ENCODE measurements around the gene ZNF594. TPM values are rescaled to one million over a fixed set of nuclear protein-coding genes. Genes with fewer than 3 reads are reported as not detected.
"Not testable (repeated sequence)": the region's sequence is repeated elsewhere in the genome, so short reads cannot be mapped to it uniquely, and the experiment has no call there.

ZNF594 gene
- total and polyA plus RNA-seq, 9 donors: 6.4 to 35.6 (median 20.1) TPM

DNA sequence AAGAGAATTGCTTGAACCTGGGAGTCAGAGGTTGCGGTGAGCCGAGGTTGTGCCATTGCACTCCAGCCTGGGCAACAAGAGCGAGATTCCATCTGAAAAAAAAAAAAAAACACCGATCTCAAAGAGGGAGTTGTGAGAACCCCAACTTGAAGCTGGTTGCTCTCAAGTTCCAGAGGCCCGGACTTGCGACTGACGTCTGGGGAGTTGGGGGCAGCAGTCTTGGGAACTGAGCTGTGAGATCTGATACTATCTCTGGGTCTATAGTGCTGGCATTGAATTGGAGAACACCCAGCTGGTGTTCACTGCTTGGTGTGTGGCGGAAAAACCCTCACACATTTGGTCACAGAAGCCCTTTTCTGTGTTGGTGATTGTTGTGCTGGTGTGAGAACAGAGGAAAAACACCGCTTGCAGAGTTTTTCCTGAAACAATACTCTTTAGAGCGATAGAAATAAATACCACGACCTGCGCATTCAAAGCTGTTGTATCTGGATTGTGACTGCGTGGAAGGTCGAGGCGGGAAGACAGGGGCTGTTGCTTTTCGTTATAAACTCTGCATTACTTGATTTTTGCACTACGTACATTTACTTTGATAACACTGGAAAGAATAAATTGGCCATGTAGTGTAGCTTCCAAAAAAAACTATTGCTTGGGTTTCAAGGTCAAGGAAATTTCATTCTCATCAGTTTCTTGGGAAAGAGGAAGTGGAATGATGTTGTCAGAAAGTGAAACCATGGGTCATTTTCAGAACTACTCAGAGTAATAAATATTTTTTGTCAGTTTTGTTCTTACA, 34.2 kb upstream of the ZNF594 start:
- intact Hi-C loops (cut with DNase I): no loop called here
- Histone ChIP-seq H3K27ac (peak overlapping the region in 1 of 2 donors; percentile 61), H3K4me3 (no peak overlapping the region)

DNA sequence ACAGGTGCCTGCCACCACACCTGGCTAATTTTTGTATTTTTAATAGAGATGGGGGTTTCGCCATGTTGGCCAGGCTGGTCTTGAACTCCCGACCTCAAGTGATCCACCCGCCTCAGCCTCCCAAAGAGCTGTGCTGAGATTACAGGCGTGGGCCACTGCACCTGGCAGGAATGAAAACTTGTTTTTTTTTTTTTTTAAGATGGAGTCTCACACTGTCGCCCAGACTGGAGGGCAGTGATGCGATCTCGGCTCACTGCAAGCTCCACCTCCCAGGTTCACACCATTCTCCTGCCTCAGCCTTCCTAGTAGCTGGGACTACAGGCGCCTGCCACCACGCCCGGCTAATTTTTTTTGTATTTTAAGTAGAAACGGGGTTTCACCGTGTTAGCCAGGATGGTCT, 30.2 kb upstream of the ZNF594 start:
- 92 to 94% (median 93%) methylated on average over 12 of the region's 12 CpGs for WGBS, 3 donors
- H3K36me3 ChIP-seq; intact Hi-C loops (cut with DNase I): not testable (repeated sequence)

More for the DNA sequence above, 34.2 kb upstream of the ZNF594 start:
- TF ChIP-seq, protein P1, sequence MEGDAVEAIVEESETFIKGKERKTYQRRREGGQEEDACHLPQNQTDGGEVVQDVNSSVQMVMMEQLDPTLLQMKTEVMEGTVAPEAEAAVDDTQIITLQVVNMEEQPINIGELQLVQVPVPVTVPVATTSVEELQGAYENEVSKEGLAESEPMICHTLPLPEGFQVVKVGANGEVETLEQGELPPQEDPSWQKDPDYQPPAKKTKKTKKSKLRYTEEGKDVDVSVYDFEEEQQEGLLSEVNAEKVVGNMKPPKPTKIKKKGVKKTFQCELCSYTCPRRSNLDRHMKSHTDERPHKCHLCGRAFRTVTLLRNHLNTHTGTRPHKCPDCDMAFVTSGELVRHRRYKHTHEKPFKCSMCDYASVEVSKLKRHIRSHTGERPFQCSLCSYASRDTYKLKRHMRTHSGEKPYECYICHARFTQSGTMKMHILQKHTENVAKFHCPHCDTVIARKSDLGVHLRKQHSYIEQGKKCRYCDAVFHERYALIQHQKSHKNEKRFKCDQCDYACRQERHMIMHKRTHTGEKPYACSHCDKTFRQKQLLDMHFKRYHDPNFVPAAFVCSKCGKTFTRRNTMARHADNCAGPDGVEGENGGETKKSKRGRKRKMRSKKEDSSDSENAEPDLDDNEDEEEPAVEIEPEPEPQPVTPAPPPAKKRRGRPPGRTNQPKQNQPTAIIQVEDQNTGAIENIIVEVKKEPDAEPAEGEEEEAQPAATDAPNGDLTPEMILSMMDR (IDR thresholded peaks at IDR 0.05): no peak
- Histone ChIP-seq H3K36me3 (no peaks in the 10 kb centered on the region), H3K27me3 (no peaks in the 10 kb centered on the region), H3K4me1 (ENCODE audit: insufficient read depth) (peaks cover 4% of the 10 kb centered on the region), H3K9me3 (no peaks in the 10 kb centered on the region)
- no peak for DNase-seq
- WGBS, 3 donors: 27 to 53% (median 33%) methylated on average over 17 of the region's 17 CpGs

DNA sequence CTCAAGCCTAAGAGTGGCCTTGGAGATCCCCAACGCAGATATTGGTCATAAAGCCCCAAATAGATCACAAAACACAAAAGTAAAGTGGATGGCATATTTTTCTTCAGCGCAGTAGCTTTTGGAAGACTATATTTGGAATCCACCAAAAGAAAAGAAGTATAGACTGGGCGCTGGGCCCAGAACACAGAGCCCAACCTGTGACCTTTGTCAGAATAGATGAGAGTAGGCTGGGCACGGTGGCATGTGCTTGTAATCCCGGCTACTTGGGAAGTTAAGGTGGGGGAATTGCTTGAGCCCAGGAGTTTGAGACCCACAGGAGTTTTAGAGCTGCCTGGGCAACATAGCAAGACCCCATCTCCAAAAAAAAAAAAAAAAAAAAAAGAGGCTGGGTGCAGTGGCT, 28.4 kb upstream of the ZNF594 start:
- 70 to 83% (median 75%) methylated on average over 5 of the region's 5 CpGs for WGBS, 3 donors
- Histone ChIP-seq H3K27me3 (no peaks in the 10 kb centered on the region), H3K4me3 (no peak overlapping the region), H3K9me3 (no peaks in the 10 kb centered on the region), H3K4me1 (ENCODE audit: insufficient read depth) (no peaks in the 10 kb centered on the region), H3K36me3 (no peaks in the 10 kb centered on the region), H3K27ac (no peak overlapping the region)
- no peak for DNase-seq
- intact Hi-C loops (cut with DNase I): no loop called here
- TF ChIP-seq, protein P1 (IDR thresholded peaks at IDR 0.05): no peak
- TF ChIP-seq POLR2A (IDR thresholded peaks at IDR 0.05) (no peak), EP300 (IDR thresholded peaks at IDR 0.05) (no peak)

More for the DNA sequence above, 30.2 kb upstream of the ZNF594 start:
- not testable (repeated sequence) for DNase-seq; H3K27me3 ChIP-seq; H3K27ac ChIP-seq; H3K9me3 ChIP-seq; H3K4me1 ChIP-seq (ENCODE audit: insufficient read depth); H3K4me3 ChIP-seq

GRCh38 chr17:5219536-5219935, 27.9 kb upstream of the ZNF594 start:
- H3K36me3 ChIP-seq: no peaks in the 10 kb centered on the region

DNA sequence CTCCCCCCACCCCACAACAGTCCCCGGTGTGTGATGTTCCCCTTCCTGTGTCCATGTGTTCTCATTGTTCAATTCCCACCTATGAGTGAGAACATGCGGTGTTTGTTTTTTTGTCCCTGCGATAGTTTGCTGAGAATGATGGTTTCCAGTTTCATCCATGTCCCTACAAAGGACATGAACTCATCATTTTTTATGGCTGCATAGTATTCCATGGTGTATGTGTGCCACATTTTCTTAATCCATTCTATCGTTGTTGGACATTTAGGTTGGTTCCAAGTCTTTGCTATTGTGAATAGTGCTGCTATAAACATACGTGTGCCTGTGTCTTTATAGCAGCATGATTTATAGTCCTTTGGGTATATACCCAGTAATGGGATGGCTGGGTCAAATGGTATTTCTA, 25.9 kb upstream of the ZNF594 start:
- H3K27ac ChIP-seq; H3K36me3 ChIP-seq; H3K4me3 ChIP-seq; H3K9me3 ChIP-seq; H3K27me3 ChIP-seq; H3K4me1 ChIP-seq (ENCODE audit: insufficient read depth); DNase-seq; intact Hi-C loops (cut with DNase I): not testable (repeated sequence)
- 95 to 97% (median 96%) methylated on average over 2 to 5 of the region's 5 CpGs for WGBS, 3 donors

More at GRCh38 chr17:5219536-5219935, 27.9 kb upstream of the ZNF594 start:
- DNase-seq: no peak
- no peak overlapping the region for H3K4me3 ChIP-seq
- no peaks in the 10 kb centered on the region for H3K9me3 ChIP-seq
- H3K27me3 ChIP-seq: no peaks in the 10 kb centered on the region
- no peak overlapping the region for H3K27ac ChIP-seq
- WGBS, 3 donors: 94 to 96% (median 94%) methylated on average over 6 of the region's 6 CpGs
- TF ChIP-seq, protein P1 (IDR thresholded peaks at IDR 0.05): no peak
- TF ChIP-seq POLR2A (IDR thresholded peaks at IDR 0.05): no peak
- TF ChIP-seq EP300 (IDR thresholded peaks at IDR 0.05): no peak
- H3K4me1 ChIP-seq (ENCODE audit: insufficient read depth): no peaks in the 10 kb centered on the region
- intact Hi-C loops (cut with DNase I): no loop called here
